T-helper 1 cell (primary cell): ENCODE results near the gene TRMT61A.
"Not testable (repeated sequence)": the region's sequence is repeated elsewhere in the genome, so short reads cannot be mapped to it uniquely, and the experiment has no call there.

Experiments used
- DNase-seq, 5 donors: peaks; one replicate each; pipeline ENCODE4 v3.0.0-alpha.2; 2012 to 2020

TRMT61A gene

DNA sequence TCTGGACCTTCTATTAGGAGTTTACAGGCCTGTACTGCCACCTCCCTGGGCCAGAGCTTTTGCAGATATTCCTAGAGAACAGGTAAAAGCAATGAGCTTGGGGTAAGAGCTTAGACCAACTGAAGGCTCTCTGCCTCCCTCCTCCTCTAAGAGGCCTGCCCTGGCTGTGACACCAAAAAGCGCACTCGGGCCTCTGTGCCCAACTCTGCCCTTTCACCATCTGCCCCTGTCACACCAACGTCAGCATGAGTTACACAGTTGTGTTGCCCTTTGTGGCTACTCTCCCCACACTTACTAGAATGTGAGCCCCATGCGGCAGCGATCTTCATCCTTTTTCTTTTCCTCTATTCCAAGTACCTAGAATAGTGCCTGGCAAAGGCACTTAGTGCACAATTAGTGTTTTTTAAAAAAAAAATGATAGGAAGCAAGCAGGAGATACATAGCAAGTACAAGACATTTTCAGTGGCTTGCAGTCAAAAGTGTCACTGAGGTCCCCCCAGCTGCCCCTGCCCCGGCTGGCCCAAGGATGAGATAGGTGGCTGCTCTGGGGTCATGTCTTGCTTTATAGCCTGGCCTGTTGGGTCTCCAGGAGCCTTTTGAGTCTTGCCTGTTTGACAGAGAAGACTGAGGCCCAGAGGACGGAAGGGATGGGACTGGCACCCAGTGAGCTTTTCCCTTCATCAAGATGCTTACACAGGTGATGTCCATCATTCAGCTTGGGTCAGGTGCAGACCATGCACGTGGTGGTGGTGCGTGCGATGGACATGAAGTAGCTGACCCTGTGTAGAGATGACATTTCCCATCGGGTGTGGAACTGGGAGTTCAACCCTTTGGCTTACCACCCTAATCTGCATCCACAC is 18.9 kb upstream of the TRMT61A start:
- DNase-seq, result no peak

DNA sequence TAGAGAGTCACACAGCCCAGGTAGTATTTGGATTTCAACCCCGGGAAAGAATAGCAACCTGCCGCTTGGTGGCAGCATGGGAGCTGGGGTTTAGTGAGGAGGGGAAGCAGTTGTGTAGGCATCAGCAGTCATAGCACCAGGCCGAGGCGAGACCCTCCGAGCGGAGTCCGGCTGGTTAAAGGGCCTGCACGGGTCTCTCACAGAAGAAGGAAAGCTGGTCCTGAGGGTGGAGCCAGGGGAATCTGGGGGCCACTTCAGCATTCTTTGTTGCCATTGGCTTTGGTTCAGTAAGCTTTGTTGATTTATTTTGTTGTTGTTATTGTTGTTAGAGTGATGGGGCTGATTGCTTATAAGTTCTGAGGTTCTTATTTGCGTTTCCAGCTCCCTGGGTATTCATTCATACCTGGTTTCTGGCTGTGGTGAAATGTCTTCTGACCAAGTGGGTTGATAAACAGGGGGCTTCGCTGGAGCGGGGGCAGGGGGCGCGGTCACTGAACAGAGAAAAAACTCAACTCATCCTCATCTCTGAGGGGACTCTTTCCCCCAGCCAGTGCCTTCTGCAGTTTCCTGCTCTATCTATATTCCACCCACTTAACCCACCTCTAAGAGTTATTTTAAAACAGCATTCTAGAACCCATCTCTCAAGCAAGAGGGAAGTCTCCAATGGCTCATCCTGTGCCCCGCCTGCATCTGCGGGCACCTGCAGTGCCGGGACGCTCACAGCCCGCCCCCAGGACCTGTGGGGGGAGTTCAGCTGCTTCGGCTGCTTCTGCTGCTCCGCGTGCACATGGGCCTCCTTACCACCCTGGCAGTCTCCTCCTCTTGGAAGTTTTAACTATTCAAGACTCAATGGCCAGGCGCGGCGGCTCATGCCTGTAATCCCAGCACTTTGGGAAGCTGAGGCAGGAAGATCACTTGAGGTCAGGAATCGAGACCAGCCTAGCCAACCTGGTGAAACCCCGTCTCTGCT is 18.0 kb upstream of the TRMT61A start:
- no peak for DNase-seq

GRCh38 chr14:103512180-103512579 is 16.8 kb upstream of the TRMT61A start:
- not testable (repeated sequence) for DNase-seq

GRCh38 chr14:103512701-103513611 is 16.0 kb upstream of the TRMT61A start:
- no peak for DNase-seq

- DNase-seq, result no peak
These were observed 14.2 kb upstream of the TRMT61A start for GRCh38 chr14:103514596-103515421.

- DNase-seq, result no peak
These were observed 12.4 kb upstream of the TRMT61A start for GRCh38 chr14:103516426-103517173.

- DNase-seq, result no peak
These were observed 11.8 kb upstream of the TRMT61A start for GRCh38 chr14:103517174-103517566.

- no peak for DNase-seq
These were observed 11.1 kb upstream of the TRMT61A start for GRCh38 chr14:103517721-103518421.

GRCh38 chr14:103518422-103519042 is 10.5 kb upstream of the TRMT61A start:
- peak in 4 of 5 donors; percentile 31 to 57 (median 46) for DNase-seq

- DNase-seq, result no peak
These were observed 9.8 kb upstream of the TRMT61A start for GRCh38 chr14:103519043-103519836.

GRCh38 chr14:103519837-103520212 is 9.2 kb upstream of the TRMT61A start:
- DNase-seq, result no peak

GRCh38 chr14:103520269-103520656 is 8.7 kb upstream of the TRMT61A start:
- DNase-seq, result no peak

DNA sequence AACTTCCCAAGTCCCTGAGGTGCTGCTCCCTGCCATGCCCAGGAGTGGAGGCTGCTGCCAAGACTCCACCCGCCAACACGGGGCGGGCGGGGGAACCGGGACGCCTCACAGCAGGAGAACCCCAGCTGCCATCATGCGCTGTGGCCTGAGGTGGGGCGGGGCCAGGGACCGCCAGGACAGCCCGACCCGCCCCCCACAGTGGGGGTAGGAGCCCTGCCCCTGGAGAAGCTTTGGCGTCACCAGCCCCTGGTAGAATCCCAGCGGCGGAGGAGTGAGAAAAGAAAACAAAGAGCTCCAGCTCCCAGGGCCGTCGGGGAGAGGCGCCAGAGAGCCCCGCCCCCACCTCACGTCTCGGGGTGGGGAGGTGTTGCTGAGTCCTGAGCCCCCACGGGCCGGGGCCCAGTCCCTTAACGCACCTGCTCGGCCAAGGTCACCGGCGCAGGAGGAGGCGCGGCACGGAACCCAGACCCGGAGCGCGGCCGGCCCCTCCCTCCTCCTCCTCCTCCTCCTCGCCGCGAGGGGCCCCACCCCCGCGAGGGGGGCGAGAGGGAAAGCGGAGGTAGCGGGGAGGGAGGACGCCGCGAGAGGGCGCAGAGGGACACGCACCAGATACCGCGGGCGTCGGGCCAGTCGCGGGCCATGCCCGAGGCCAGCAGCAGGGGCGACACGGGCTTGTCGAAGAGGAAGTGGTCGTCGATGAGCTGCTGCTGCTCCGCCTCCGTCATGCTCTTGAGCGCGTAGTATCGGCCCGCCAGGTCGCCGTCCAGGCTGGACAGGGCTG is 8.1 kb upstream of the TRMT61A start:
- DNase-seq, result peak; percentile 45 to 65 (median 59)

GRCh38 chr14:103521438-103521950 is 7.5 kb upstream of the TRMT61A start:
- DNase-seq, result peak in 1 of 5 donors; percentile 25

- no peak for DNase-seq
These were observed 6.9 kb upstream of the TRMT61A start for GRCh38 chr14:103521951-103522563.

- DNase-seq, result peak in 1 of 5 donors; percentile 30
These were observed 6.1 kb upstream of the TRMT61A start, which contains the start of gene CKB for GRCh38 chr14:103522649-103523574. CKB (minus strand) TSS chr14:103522830; CDS start chr14:103522493, 337 bp downstream.
